DMS 273 (cell line): ENCODE results near the gene EDN2.

Source experiments
- DNase-seq: peaks from one replicate; lab custom pipeline; 2025; ENCODE audit not compliant: unreplicated experiment; lab: John Stamatoyannopoulos, UW

EDN2 gene

DNA sequence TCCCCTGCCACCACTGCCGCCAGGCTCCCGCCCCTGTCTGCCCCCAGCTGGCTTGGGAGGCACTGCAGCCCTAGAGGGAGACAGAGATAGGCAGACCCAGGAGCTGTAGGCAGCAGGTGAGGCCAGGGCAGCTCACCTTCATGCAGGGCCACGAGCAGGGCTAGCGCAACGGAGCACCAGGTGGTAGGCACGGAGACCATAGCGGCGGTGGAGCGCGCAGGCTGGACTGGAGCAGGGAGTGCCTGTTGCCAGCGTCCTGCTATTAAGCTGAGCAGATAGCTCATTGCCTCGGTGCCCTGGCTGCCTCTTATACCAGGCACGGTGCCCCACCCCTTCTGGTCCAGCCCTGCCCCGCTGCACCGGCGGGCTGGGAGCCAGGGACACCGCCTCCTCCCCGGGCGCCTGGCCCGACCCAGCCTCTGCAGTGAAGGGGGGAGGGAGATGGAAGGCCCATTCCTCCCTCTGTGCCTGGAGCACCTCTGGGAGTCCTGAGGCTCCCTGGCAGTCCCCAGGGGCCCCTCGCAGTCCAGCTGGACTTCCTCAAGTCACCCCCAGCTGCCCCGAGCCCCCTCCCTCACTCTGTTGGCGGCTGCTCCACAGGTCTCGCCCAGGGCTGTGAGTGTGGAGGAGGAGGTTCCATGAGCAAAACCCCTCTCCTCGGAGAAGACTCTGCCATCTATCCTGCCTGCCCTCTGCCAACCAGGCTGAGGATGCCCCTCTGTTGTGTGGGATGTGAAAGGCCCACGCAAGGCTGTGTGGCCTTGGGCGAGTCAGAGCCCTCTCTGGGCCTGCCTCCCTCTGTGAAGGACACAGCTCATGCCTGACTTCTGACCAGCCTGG, at the start of gene EDN2:
Gene EDN2, minus strand, starts transcription at position 282 of the 840 bp plus-strand sequence. Its CDS starts 82 bp downstream, at position 200.
- DNase-seq = no peak

DNA sequence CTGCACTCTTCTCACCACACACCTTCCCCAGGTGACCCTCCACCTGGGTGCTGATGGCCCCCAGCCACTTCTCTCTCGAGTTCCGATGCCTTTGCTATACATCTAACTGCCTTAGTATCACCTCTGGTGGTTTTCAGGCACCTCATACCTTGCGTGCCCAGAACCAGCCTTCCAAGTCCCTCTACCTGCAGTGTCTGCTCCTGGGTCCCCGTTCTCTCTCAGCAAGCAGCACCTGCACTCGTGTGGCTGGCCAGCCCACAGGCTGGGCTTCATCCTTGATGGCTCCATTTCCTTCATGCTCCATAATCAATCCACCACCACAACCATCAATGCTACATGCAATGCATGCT, 49.2 kb upstream of the EDN2 start:
- no peak for DNase-seq

DNA sequence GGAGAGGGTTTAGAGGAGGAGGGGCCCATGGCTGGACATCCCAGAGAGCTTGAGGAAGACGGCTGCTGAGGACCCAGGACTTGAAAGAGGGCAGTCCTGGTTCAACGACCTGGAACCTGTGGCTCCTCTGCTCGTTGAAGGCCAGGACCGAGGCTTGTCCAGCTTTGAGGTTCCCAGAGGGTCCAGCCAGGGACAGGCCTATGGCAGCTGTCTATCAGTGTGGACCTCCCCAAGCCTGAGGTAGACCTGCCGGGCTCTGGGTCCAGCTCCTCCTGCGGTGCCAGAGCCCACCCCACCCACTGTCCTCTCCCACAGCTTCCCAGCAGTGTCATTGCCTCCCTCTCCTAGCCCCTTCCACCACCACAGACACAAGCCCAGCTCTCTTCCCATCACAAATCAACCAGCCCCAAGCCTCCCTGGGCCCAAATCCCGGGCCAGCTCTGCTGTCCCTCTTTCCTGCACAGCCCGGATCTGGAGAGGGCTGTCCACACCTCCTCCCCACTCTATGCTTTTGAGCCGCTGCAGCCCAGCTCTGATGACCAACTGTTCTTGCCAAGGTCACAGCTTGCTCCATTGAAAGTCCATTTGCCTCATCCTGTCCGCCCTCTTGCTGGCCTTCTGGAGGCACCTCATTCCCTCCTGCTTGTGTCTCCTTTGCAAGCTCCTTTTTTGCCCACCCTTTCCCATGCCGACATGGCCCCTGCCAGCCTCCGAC, 48.7 kb upstream of the EDN2 start:
- no peak for DNase-seq

DNA sequence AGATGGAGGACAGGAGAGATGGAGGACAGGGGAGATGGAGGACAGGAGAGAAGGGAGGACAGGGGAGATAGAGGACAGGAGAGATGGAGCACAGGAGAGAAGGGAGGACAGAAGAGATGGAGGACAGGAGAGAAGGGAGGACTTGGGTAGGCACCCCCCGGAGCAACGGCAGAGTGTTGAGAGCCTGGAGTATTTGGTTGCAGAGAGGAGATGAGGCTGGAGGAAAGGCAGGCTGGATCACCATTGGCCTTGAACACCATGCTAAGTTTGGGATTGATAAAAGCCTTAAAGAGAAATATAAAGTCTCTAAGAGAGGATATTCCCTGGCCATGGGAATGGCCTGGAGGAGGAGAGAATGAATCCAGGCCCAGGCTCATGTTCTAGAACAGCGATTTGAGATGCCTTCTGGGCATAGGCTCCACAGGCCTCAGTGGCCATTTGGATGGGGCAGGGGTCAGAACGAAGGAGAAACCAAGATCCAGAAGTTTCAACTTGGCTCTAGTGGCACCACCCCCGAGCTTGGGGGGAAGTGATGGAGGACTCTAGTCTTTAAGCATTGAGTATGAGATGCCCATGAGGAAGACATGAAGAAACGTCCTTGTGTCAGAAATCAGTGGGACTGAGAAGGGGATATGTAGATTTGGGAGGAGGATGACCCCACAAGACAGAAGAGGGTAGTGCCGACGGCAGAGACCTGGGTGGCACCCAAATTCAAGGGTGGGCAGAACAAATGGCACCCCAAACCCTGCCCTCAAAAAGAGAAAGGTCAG, 47.9 kb upstream of the EDN2 start:
- DNase-seq = no peak

DNA sequence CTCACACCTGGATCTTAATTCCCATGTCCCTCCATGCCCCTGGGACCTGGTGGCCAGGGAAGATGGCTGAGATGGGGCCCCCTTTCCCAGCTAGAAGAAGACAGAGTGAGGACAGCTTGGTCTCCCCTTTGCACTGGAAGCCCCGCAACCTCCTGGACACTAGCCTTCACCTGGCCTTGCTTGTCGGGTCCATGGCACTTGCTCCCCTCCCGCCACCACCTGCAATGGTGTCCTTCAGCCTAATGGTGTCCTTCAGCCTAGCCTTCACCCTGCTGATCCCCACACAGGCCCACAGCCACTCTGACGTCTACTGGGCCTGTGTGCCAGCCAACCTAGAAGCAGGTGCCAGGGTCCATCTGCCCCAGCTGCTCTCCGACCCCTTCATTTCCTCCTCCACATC, 45.9 kb upstream of the EDN2 start:
- DNase-seq = no peak

DNA sequence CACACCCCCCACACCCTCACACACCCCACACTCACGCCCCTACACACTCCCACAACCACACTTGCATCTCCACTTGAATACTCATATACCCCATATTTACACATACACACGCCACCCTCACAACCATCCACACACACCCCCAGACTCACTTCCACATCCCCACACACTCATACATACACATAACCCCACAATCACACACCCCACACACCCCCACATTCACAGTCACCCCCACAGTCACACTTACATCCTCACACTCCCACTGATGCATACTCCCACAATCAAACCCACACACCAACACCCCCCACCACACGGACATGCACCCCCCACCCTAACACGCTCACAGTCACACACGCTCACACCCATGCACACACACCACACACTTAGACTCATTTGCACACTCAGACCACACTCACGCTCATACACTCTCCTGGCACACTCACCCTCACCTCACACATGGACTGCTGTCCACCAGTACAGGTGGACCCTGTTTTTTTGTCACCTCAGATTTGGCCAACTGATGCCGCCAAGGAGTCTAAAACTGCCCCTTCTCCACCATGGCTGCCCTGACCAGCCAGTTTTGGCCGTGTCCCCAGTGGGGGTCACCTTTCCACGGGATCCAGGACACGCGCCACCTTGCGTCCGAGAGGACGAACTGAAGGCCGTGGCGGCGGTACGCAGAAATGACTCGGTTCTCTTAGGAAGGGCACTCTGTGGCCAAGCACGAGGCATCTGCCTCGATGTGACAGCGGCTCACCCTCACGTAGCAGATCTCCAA, 45.3 kb upstream of the EDN2 start:
- no peak for DNase-seq

DNA sequence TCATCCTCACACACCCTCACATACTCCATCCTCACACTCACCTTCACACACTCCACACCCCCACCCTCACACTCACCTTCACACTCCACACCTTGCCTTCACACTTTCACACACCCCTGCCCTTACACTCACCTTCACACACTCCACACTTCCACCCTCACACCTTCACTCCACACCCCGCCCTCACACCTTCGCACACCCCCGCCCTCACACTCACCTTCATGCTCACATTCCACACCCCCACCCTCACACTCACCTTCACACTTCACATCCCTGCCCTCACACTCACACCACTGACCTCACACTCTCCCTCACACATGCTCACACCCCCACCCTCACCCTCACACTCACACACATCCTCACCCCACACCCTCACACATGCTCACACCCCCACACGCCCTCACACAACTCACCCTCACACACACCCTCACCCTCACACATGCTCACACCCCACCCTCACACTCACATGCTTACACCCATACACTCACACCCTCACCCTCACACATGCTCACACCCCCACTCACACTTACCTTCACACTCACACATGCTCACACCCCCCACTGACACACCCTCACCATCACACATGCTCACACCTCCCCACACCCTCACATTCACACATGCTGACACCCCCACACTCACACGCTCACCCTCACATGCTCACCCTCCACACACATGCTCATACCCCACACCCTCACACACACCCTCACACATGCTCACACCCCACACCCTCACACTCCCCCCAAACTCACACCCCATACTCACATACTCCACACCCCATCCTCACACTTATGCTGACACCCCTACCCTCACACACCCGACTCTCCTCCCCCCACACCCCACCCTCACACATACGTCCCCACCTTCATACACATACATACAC, 44.5 kb upstream of the EDN2 start:
- DNase-seq = no peak

DNA sequence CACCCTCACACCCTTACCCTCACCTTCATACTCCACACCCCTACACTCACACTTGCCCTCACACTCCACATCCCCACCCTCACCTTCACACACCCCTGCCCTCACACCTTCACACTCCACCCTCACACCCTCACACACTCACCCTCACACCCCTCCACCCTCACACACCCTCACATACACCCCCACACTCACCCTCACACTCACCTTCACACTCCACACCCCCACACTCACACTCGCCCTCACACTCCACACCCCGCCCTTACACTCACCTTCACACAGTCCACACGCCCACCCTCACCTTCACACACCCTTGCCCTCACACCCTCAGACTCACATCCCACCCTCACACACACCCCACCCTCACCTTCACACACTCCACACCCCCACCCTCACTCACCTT, 43.6 kb upstream of the EDN2 start:
- DNase-seq = no peak

DNA sequence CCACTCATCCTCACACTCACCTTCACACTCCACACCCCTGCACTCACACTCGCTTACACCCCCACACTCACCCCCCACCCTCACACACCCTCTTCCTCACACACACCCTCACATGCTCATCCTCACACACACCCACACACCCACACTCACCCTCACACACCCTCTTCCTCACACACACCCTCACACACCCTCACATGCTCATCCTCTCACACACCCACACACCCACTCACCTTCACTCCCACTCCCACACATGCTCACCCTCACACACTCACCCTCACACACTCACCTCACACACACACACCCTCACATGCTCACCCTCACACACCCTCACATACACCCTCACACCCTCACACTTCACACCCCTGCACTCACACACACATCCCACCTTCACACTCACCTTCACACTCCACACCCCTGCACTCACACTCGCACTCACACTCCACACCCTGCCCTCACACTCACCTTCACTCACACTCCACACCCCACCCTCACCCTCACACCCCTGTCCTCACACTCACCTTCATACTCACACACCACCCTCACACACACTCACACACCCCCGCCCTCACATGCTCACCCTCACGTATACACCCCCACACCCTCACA, 42.6 kb upstream of the EDN2 start:
- DNase-seq = no peak

DNA sequence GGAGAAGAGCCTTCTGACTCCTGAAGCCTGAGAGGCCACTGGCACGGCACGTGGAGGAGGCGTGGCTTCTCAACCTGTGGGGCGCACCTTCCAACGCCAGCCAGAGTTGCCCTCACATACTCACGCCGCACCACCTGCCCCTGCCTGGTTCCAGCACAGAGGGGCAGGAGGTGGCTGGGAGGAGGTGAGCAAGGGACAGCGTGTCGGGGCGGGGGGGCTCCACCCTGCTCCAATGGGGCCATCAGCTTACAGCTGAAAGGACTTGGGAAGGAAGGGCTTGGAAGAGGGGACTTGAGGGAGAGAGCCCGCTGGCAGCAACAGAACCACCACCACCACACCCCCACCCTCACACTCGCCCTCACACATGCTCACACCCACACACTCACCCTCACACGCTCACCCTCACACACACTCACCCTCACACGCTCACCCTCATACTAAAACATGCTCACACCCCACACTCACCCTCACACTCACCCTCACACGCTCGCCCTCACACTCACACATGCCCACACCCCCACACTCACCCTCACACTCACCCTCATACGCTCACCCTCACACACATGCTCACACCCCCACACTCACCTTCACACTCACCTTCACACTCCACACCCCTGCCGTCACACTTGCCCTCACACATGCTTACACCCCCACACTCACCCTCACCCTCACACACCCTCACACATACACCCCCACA, 41.6 kb upstream of the EDN2 start:
- no peak for DNase-seq

DNA sequence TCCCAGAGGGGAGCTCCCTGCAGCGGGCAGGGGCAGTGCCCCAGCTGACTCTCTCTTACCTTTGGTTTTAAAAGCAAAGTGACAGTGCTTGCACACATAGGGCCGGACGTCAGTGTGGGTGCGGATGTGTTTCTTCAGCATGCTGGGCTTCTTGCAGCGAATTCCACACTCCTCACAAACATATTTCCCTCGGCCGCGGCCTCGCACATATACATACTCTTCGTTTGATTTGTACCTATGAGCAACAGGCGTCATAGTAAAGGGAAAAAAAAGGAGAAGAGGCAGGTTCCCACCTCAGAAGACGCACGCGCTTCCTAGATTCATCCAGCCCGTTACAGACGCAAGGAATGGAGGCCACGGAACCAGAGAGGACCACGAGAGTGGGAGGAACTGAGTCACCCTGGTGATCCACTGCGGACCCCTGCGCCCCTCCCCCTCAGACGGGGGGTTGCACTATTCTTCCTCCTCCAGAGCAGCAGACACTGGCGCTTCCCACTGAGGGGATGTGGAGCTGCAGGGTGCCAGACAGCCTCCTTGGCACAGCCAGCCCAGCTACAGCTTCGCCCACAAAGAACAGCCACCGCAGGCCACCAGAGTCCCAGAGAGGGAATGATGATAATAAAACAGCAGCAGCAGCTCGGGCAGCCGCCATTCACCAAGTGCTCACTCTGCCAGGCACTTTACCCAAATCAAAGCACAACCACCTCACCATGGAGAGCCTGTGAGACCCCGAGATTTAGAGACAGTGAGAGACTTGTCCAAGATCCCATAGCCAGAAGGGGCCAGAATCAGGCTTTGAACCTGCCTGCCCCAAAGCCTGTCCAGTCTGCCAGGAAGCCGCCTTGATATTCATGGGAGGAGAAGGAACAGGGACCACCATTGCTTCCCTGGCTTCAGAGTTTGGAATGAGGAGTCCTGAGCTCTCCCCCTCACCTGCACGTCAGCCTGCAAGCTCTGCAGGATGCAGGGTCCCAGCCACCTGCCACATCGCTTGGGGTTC, 40.5 kb upstream of the EDN2 start:
- no peak for DNase-seq

DNA sequence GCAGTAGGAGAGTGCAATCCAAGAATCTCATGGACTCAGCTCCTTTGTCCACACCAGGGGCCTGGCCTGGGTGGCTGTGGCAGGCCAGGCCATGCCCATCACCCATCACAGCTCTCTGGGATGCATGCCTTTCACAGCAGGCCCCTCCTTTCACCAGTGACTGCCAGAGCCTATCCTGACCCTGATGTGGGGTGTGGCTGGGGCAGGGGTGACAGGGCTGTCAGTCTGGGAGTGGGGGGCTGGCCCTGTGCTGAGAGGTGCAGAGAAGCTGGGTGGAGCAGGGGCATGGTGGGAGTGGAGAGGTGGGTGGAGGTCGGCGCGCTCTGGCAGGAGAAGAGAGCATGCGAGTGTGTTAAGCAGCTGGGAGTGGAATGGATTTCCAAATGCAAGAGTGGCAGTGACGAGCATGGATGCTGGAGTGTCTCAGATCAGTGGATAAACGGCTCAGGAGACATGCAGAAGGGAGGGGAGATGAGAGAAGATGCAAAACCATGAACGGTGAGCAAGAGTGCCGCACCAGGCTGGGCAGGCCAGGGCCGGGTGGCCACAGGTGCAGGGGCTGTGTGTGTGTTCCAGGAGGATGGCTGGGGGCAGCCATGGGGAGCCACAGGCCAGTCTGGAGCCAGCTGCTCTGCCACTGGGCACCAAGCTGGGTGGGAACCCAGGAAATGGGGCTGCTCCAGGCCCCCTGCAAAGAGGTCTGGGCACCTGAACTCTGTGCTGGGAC, 39.6 kb upstream of the EDN2 start:
- no peak for DNase-seq

DNA sequence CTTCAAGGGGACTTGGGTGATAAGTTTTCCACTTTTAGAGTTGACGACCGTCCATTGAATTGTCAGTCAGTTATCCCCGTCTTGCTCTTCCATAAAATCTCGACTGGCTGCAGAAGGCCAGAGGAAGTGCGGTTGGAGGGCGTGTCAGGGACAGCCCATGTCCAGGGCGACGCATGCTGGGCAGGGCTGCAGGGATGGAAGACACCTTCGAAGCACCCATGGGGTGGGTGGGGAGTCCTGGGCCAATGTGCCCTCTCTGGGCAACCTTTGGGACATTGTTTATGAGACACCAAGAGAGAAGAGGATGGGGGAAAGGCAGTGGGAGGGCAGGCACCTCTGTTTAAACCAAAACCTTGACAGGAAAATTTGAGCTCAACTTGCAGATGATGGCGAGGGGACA, 38.6 kb upstream of the EDN2 start:
- no peak for DNase-seq

DNA sequence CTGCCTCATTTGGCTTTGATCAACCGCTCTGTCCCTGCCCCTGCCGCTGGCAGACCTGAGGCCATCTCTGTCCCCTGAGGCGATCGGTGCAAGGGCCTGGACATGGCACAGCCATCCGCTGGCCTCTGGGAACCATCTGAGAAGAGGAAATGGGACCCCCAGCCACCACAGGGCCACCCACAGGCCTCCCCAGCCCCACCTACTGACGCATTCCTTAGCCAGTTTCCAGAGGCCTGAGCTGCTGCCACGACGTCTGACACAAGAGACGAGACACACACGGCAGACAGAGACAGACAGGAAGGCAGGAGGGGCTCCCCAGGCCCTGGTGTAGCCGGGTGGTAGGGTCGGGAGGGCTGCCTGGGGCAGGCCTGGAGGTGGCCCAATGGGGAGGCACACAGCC, 37.3 kb upstream of the EDN2 start:
- DNase-seq = no peak

DNA sequence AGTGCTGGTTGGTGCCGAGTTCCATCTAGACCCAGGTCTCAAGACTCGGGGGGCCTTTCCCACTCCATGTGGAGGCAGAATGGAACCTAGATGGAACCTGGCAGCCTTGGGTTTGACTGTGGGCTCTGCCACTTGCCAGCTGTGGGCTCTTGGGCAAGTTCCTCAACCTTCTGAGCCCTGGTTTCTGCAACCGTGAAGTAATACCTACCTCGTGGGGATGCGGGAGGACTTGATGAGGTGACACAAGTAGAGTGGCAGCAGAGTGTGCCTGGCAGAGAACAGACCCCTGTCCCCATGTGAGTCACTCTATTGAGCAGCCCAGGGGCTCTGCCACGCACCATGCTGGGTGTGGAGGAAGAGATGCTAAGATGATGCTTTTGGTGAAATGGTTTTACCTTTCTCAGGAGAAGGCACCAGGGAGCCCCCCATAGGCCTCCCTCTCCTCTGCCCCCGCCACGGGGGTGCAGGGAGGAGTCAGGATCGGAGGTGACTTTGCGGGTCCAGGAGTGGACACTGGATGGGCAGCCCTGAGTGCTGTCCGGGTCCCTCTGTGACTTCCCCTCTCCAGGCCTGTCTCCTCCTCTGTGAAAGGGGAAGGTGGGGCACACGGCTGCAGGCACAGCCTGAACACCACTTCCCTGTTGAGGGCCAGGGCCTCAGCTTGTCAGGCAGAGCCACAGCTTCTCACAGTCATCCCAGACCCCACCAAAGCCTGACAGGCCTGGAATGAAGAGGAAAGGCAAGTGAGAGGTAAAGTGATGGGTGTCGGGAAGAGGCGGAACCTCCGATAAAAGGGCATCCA, 36.7 kb upstream of the EDN2 start:
- DNase-seq = no peak

DNA sequence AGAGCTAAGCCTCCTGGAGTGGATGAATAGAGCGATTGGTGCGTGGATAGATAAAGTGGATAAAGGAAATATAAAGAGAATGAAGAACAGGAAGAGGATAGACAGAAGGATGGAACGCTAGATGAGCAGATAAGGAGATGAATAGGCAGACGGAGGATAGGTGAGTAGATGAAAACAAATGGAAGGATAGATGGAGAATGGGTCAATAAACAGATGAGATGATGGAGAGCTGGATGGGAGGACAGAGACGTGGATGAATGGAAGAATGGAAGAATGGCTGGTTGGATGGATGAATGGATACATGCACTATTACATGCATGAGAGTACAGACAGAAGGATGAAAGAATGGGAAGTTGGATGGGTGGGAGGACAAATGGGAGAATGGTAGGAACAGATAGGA, 35.2 kb upstream of the EDN2 start:
- DNase-seq = no peak
